Colon (tissue), 2 donors: Measurements from ENCODE around the gene SNCB.

ENCODE experiments used
- FAIRE-seq: peaks from 2 replicates; lab custom pipeline; 2012; peaks lifted over from hg19 to GRCh38; lab: Jason Lieb, UNC
- donor health status: control.
- donor health status: control.

SNCB gene

DNA sequence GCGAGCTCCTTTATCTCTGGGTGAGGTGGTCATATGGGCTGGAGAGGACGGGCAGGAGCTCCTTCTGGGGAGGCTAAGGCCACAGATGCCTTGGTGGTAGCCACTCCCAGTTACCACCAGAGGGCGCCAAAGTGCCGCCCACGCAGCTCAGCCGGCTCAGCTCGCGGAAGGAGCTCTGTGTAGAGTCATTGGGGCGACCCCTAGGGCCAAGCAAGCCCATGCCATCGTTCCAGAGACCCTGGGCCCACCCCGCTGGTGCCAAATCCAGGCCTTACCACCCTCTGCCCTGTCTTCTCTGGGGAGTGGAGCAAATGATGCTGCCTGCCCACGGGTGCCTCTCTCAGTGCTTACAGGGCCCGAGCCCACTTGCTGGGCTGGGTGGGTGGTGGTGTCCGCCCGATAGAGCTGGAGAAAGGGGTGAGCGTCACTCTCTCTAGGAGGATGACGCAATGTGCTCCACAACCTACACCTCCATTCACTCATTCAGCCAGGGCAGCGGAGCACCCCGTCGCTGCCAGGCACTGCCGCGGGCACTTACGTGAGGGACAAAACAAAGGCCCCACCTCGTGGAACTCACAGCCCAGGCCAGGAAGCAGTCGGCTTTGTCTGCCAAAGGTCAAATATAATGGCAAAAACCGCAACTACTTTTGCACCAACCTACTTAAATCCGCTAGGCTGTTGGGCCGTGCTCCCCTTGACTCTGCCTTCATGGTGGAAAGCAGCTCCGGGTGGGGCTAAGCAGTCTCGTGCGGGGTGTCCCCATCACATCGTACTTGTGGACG is 30.7 kb upstream of the SNCB start:
- no peak for FAIRE-seq

DNA sequence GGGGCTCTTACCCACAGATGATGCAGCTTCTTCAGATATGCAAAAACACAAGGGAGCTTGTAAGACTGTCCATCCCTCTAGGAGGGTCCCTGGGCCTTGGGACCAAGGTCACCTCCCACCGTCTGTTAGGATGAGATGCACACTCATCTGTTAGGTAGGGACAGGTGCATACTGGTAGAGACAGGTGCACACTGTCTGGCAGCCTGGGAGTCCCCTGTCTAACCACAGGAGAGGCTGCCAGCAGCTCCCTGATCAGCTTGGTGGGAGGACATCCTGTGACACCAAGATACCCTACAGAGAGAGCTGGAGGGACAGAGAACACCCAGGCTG is 30.2 kb upstream of the SNCB start:
- no peak for FAIRE-seq

DNA sequence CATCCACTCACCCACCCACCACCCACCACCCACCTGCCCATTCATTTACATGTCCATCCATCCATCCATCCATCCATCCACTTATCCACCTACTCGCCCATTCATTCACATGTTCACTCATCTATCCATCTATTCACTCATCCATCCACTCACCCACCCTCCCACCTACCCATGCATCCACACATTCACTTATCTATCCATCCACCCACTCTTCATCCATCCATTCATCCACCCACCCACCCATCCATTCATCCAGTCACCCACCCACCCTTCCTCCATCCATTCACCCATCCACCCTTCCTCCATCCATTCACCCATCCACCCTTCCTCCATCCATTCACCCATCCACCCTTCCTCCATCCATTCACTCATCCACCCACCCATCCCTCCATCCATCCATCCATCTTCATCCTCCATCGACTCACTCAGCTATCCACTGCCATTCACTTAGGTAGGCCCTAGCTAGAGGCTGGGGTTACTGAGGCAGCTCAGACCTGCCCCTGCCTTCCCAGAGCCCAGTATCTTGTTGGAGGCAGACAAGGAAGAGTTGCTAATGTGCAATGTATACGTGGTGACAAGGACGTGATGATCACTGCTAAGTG is 29.6 kb upstream of the SNCB start:
- no peak for FAIRE-seq

- no peak for FAIRE-seq
These were observed 29.1 kb upstream of the SNCB start for GRCh38 chr5:176659512-176659839.

DNA sequence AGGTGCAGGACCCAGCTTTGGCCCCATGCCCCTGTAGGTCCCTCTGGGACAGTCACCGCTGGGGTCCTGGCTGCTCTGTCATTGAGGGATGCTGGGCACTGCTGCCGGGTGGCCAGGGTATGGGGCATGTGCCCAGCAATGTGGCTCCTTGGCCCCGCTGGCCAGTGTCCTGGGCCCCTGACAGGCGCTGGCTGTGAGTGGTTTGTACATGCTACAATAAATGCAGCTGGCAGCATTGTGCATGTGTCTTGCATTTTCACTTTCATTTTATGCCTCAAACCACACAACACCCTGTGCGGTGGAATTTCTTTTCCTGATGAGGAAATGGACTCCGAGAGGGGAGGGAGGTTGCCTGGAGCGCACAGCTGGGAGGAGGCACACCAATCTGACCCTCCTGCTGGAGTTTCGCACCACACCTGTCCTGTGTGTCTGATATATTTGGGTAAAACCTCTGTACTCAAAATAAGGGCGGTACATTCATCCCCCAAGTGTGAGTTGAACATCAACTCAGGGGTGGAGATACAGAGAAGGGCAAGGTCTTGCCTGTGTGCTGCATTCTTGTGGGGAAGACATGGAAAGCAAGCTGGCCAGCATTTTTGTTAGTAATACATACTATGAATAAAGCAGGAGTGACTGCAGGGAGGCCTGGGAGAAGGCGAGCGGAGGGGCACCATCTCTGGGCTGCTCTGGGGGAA is 28.6 kb upstream of the SNCB start:
- FAIRE-seq: no peak

DNA sequence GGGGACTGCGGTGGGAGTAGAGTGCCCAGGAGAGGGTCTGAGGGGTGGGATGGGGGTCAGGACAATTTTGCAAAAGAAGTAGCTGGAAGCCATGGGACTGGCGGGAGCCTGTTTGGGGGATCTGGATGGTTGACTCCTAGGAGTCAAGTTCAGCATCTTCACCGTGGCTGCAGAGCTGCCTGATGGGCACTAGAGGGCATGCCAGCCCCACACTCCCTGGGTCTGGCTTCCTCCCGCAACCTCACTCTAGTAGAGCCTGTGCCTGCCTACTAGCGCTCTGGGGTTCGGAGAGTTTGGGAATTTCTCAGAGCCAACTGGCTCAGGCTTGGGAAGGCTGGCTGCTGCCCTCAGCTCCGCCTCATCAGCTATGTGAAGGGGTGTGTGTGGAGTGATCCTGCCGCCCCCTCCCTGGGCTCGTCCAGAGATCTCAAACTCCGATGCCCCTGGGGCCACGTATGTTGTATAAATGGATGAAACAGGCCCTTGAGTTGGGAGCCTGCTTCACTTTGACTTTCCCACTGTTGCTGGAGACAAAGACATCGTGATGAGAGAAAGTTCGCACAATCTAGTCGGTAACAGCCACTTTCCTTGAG is 27.8 kb upstream of the SNCB start:
- no peak for FAIRE-seq

- FAIRE-seq: no peak
These were observed 26.2 kb upstream of the SNCB start for GRCh38 chr5:176656467-176656990.

- FAIRE-seq: no peak
These were observed 24.5 kb upstream of the SNCB start for GRCh38 chr5:176654856-176655255.

GRCh38 chr5:176653401-176654385 is 23.4 kb upstream of the SNCB start:
- no peak for FAIRE-seq

- no peak for FAIRE-seq
These were observed 21.8 kb upstream of the SNCB start for GRCh38 chr5:176652136-176652535.

- no peak for FAIRE-seq
These were observed 21.2 kb upstream of the SNCB start for GRCh38 chr5:176651472-176651980.

DNA sequence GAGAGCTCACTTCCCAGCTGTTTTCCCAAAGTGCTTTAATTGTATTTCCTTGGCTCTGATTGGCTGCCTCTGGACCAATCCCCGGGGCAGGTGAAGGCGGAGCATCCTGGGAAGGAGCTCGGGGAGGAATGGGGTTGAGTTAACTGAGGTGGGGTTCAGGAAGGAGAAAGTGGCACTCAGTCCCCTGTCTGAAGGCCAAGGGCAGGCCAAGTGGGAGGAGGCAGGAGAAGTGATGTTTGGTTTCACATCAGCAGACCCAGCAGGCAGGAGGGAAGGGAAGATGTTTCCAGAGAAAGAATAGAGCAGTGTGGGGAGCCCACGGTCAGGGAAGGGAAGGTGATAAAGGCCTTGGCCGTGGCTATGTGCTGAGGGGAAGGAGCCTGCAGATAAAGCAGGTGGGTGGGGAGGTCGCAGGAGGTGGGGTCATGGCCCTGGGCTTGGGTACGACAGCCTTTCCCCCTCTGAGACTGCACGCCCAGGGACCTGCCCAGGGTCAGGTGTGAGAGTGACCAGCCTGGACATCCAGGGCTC is 20.1 kb upstream of the SNCB start:
- FAIRE-seq: no peak

DNA sequence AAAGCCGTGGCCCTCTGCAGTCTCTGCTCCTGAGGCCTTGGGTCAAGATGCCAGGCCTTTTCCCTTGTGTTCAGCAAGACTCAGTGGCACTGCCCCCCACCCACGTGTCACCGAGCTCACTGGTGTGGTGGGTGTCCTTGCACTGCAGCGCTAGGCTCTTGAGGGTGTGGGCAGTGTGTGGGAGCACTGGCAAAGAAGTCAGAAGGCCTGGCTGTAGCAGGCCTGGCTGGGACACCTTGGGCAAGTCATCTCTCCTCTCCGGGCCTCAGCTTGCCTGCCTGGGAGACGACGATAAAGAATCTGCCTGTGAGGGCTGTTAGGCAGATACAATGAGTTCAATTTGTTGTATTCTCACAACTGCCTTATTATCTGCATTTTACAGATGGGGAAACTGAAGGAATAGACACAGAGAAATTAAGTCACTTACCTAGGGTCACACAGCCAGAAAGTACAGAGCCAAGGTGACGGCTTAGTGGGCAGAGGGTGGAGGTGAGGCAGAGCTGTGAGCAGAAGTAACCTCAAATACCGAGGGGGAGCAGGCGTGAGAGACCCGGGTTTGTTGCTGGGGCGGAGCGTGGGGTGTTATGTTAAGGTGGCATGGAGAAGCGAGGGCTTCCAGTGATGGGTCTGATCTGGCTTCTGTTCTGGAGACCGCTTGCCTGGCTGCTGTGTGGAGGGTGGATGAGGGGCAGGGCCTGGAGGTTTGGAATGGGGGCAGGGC is 18.3 kb upstream of the SNCB start:
- FAIRE-seq: no peak

DNA sequence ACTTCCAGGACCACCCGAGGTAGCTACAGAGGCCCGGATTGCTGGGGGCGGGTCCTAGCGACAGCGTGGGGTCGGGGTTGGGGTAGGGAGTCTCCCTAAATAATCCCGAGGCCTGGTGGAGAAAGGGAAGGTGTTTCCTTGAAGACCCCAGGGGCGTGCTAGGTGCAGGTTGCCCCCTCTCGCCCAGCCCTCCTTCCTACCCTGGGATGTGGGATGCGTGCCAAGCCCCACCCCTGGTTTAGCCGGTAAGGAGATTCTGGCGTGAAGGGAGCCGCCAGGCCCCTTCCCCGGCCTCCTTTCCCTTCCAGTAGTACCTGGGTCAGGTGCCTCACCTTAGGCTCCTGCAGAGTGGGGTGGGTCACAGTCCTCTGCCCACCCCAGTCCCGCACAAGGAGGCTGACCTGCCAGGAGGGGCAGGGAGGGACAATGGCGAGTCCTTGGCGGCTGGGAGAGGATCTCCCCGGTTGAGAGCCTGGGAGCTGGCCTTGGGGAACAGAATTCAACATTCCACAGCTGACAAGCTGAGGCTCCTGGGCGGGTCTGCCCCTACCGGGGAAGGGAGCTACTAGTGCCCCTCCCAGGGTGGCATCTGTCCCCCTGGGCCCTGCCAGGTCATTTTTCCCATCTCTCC is 17.6 kb upstream of the SNCB start:
- FAIRE-seq: no peak

GRCh38 chr5:176647030-176647842 is 16.9 kb upstream of the SNCB start, which contains the start of gene TSPAN17:
Gene TSPAN17 (plus strand): TSS chr5:176647484. CDS start chr5:176647616, 132 bp downstream.
- no peak for FAIRE-seq

- FAIRE-seq: no peak
These were observed 16.3 kb upstream of the SNCB start for GRCh38 chr5:176646707-176647029.

- FAIRE-seq: no peak
These were observed 15.8 kb upstream of the SNCB start for GRCh38 chr5:176646049-176646706.

- FAIRE-seq: no peak
These were observed 14.7 kb upstream of the SNCB start for GRCh38 chr5:176644878-176645670.
